GM18951 (cell line): ENCODE results near the gene EXOC3.
A peak's percentile ranks its signal among the peaks of the same experiment; 100 is the strongest.
"Not testable (repeated sequence)": the region's sequence is repeated elsewhere in the genome, so short reads cannot be mapped to it uniquely, and the experiment has no call there.

Source experiments
- POLR2A ChIP-seq: IDR thresholded peaks from 4 replicates; pipeline ENCODE4 v1.6.1; 2011; ENCODE audit warnings: mild to moderate bottlenecking; ENCODE audit not compliant: insufficient read length, insufficient read depth; ENCODE audit errors: extremely low read depth
- in situ Hi-C: fragments of 300-500 bp; cut with MboI; formaldehyde crosslinking; loops from one replicate; pipeline ENCODE4 v1.12.0; 2022; ENCODE audit warnings: low sequenced_read_pairs, mixed read lengths, inconsistent platforms; ENCODE audit not compliant: unreplicated experiment

The EXOC3 gene

GRCh38 chr5:464843-465590, 22.0 kb downstream of the EXOC3 start:
- in situ Hi-C loops = no loop called here
- TF ChIP-seq POLR2A = no peak

- in situ Hi-C loops = no loop called here
- no peak for TF ChIP-seq POLR2A
Measured at GRCh38 chr5:465591-466403, 22.8 kb downstream of the EXOC3 start.

DNA sequence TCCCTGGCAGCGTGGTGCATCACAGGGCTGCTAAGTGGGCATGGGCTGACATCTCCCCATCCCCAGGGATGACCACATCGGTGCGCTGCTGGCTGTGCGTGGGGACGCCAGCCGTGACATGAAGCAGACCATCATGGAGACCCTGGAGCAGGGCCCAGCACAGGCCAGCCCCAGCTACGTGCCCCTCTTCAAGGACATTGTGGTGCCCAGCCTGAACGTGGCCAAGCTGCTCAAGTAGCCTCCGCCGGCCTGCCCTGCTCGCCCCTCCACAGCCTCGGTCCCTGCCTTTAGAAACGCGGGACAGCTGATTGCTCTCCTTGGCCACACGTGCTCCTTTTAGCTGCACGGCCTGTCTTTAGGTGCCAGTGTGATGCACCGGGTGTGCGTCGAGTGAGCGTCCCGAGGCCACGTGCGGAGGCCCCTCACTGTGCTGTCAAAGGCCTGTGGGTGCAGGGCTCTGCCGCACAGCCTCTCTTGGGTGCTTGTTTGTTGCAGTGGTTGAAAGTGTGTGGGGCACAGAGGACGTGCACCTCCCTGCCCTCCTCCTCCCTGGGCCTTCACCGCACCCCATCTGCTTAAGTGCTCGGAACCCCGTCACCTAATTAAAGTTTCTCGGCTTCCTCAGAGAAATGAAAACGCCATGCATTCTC, 23.8 kb downstream of the EXOC3 start:
- in situ Hi-C loops = no loop called here
- TF ChIP-seq POLR2A = no peak

DNA sequence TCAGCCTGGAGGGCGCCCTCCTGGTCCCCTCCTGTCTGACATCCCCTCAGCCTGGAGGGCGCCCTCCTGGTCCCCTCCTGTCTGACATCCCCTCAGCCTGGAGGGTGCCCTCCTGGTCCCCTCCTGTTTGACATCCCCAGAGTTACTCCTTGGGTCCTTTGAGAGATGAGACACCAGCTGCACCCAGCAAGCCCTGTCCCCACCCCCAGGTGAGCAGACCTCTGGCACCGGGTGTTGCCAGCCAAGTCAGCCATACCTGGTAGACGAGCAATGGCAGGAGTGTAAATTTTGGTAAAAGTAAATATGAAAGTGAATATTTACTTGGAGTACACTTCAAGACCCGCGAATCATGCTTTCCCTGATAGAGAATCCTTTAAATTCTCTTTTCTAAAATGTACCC, 25.4 kb downstream of the EXOC3 start:
- TF ChIP-seq POLR2A = no peak
- in situ Hi-C loops = no loop called here

GRCh38 chr5:469752-470483, 26.9 kb downstream of the EXOC3 start:
- no peak for TF ChIP-seq POLR2A
- in situ Hi-C loops = no loop called here

DNA sequence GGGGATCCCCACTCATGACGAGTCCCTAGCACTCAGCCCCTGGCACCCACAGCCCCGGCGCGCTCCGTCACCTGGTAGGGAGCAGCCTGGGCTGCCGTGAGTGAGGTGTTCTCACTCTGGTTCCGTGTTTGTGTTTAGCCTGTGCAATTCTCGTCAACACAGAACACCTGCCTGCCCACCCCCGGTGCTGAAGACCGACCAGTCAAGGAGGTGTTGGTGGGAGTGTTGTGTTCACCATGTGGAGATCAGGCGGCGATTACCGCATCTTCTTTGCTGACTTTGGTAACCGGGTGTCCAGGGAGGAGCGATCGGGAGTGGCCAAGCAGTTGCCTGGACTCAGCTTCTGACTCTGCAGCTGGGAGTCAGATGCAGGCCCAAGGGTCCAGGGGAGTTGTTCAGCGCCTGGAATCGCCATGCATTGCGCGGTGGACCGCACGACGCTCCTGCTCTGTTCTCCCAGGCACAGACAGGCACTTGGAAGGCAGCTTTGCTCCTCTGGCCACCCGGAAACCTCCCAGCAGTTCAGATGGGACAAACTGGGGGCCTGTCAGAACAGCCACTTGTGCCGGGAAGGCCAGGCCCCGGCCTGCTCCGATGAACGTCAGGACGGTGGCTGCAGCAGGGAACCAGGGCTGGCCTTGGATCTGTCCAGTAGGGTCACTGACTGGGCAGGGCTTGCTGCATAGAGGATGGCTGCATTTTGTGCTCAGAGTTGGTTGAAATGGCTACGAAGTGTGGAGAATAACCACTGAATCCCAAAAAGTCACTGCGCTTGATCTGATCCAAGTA, 28.2 kb downstream of the EXOC3 start:
- no peak for TF ChIP-seq POLR2A
- in situ Hi-C loops = no loop called here

- no peak for TF ChIP-seq POLR2A
- in situ Hi-C loops = no loop called here
Measured at GRCh38 chr5:471750-472058, 28.7 kb downstream of the EXOC3 start.

GRCh38 chr5:472076-472655, 29.2 kb downstream of the EXOC3 start:
- TF ChIP-seq POLR2A = no peak
- in situ Hi-C loops = no loop called here

DNA sequence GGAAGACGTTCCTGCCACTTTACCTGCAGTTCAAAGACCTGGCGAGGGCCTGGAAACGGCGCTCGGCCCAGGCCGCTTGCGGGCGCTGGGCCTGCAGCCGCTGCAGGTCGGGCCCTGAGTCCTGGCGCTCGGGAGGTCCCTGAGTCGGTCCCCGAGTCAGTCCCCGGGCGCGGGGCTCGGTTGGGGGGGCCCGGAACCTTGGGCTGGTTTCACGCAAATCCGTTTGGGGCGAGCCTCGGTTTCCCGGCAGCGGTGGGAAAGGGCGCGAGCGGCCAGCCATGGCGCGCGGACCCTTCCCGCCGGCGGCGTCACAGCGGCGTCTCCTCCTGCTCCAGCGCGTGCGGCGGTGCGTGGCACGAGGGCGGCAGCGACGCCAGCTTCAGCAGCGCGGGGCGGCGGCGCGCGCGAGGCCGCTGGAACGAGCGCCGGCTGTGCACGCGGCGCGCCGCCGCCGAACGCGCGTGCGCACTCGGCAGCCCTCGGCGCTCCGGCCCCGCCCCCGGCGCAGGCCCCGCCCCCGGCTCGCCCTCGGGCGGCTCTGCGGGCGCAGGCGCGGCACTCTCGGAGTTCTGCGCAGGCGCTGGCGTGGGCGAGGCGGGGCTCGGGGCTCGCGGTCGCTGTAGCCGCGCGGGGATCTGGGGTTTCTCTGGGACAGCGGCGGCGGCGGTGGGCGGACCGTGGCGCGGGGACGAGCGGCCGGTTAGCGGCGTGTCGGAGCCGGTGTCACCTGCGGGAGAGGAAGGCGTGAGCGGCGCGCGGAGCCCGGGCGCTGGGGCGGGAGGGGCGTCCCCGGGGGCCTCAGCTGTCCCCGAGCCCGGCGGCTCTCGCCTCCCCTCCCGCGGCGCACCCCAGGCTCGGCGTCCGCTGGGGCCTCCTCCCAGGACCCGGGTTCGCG, 29.9 kb downstream of the EXOC3 start:
- in situ Hi-C loops = no loop called here

DNA sequence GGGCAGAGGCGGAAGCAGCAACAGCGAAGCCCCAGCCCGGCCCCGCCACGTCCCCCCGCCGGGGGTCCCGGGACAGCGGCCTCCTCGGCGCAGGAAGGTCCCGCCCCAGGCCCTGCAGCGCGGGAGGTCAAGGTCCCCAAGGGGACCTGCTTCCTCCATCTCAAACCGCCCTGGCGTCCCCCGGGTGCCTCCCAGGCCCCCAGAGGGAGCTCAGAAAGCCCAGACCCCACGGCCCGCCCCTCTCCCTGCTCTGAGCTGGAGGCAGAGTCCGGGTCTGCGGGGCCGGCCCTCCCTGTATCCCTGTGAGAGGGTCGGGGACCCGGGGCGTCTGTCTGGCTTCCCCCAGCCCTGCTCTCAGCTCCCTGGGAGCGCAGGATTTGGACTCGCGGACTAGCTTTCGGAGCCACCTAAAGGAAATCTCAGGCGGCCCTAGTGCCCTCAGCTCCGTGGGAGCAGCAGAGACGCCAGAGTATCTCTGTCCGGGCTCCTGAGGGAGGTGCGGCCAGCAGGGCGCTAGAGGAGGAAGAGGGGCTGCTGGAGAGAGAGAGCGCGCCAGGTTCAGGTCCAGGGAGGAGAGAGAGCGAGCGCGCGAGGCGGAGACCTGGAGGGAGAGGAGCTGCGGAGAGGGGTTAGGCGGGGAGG, 30.7 kb downstream of the EXOC3 start:
- in situ Hi-C loops = no loop called here
- no peak for TF ChIP-seq POLR2A

More for the DNA sequence above, 29.9 kb downstream of the EXOC3 start:
- peak; percentile 88 for TF ChIP-seq POLR2A

GRCh38 chr5:474232-474839, 31.4 kb downstream of the EXOC3 start:
- in situ Hi-C loops = not testable (repeated sequence)
